GM23338 (cell line): ENCODE results near the gene EBI3.

Experiments used
- CTCF ChIP-seq, 2 experiments: fragments of 200-600 bp in 1 of 2; sonication (generic) in 1 of 2; conservative IDR thresholded peaks; 2 replicates each; pipeline versions ENCODE4 v1.5.1 to v1.6.1; 2016 to 2017; ENCODE audit warnings: antibody characterized with exemption in 2 of 2, low read depth in 2 of 2, mild to moderate bottlenecking in 2 of 2, moderate library complexity in 1 of 2
- ETS1 ChIP-seq: IDR thresholded peaks from 2 replicates; pipeline ENCODE4 v1.6.1; 2016; ENCODE audit warnings: antibody characterized with exemption
- EZH2 ChIP-seq: fragments of 200-600 bp; sonication (generic); IDR thresholded peaks from one replicate; pipeline ENCODE4 v1.8.0; 2017; ENCODE audit warnings: antibody characterized with exemption, mild to moderate bottlenecking, low read depth; ENCODE audit not compliant: unreplicated experiment
- NANOG ChIP-seq: IDR thresholded peaks from 2 replicates; pipeline ENCODE4 v1.6.1; 2016; ENCODE audit warnings: antibody characterized with exemption, borderline replicate concordance
- POLR2AphosphoS5 ChIP-seq: IDR thresholded peaks from 2 replicates; pipeline ENCODE4 v1.6.1; 2016; ENCODE audit warnings: antibody characterized with exemption, low read depth
- REST ChIP-seq: IDR thresholded peaks from one replicate; pipeline ENCODE4 v1.6.1; 2018; ENCODE audit warnings: antibody characterized with exemption; ENCODE audit not compliant: unreplicated experiment

GRCh38 chr19:4232614-4233281, 3.4 kb downstream of the EBI3 start:
- TF ChIP-seq EZH2: no peak
- TF ChIP-seq CTCF (conservative IDR thresholded peaks at IDR 0.05; ENCODE audit: low read depth in 2 of 2): no peak
- no peak for TF ChIP-seq POLR2AphosphoS5
- TF ChIP-seq REST: no peak
- TF ChIP-seq NANOG: no peak
- TF ChIP-seq ETS1: no peak
